Adrenal gland (tissue), 12 donors: ENCODE results near the gene PDHX. TPM values are rescaled to one million over a fixed set of nuclear protein-coding genes. Genes with fewer than 3 reads are reported as not detected.

Source experiments
- DNase-seq, 7 donors: peaks; one replicate each; pipeline ENCODE4 v3.0.0-alpha.2; 2019 to 2020
- H3K27ac ChIP-seq, 5 donors: fragments of 200-600 bp; sonication (generic) in 4 of 5; 1 replicate in 3 of 5; 2 replicates in 2 of 5; pipeline versions ENCODE4 v1.5.1 to v1.8.0; 2016 to 2020; ENCODE audit warnings: mild to moderate bottlenecking in 1 of 5
- H3K27me3 ChIP-seq: fragments of 200-600 bp; 2 replicates; pipeline ENCODE4 v1.8.0; 2021
- H3K36me3 ChIP-seq, 2 donors: fragments of 200-600 bp; replicated peaks in 1 of 2; 1 replicate in 1 of 2; 2 replicates in 1 of 2; pipeline versions ENCODE4 v1.5.1 to v1.8.0; 2018 to 2022
- H3K4me1 ChIP-seq, 2 donors: fragments of 200-600 bp; replicated peaks in 1 of 2; 1 replicate in 1 of 2; 2 replicates in 1 of 2; pipeline versions ENCODE4 v1.5.1 to v1.8.0; 2018 to 2021
- H3K4me3 ChIP-seq, 4 donors: fragments of 200-600 bp; sonication (generic) in 3 of 4; one replicate each; pipeline ENCODE4 v1.5.1; 2016 to 2018
- H3K9me3 ChIP-seq, 3 donors: fragments of 200-600 bp; sonication (generic) in 1 of 3; replicated peaks in 1 of 3; 1 replicate in 2 of 3; 2 replicates in 1 of 3; pipeline versions ENCODE4 v1.5.1 to v1.8.0; 2016 to 2021
- CTCF ChIP-seq, 6 experiments: fragments of 450-650 bp in 4 of 6; fragments of 200-600 bp in 2 of 6; sonication (generic) in 1 of 6; IDR thresholded peaks; 1 replicate in 5 of 6; 2 replicates in 1 of 6; pipeline versions ENCODE4 v1.5.1 to v1.8.0; 2016 to 2021; ENCODE audit warnings: antibody characterized with exemption in 6 of 6, mild to moderate bottlenecking in 2 of 6, moderate library complexity in 1 of 6
- POLR2A ChIP-seq, 2 donors: fragments of 450-650 bp; IDR thresholded peaks; one replicate each; pipeline ENCODE4 v1.6.1; 2017; ENCODE audit warnings: antibody characterized with exemption in 2 of 2, mild to moderate bottlenecking in 2 of 2, moderate library complexity in 1 of 2
- WGBS, 4 donors: extraction: QIAGEN DNeasy Blood & Tissue Kit in 2 of 4; methylation state at CpG; one replicate each; pipeline versions ENCODE4 v1.1.5 to v1.1.7; 2013 to 2017; 5-methylcytosine and 5-hydroxymethylcytosine counted together
- intact Hi-C, 2 donors: fragments of 100-400 bp; cut with DNase I; formaldehyde crosslinking; loops; one replicate each; pipeline versions ENCODE4 v1.14.1 to v1.15.0; 2022 to 2023
- polyA plus RNA-seq, 3 donors: library from polyadenylated mRNA; stranded (reverse); fragments of 200-250 nt in 2 of 3; fragments of 350-450 nt in 1 of 3; fragmentation: Illumina TruSeq in 1 of 3; extraction: RNeasy Lipid Tissue Mini Kit (QIAGEN cat#74804) in 1 of 3; gene quantifications; one replicate each; pipeline ENCODE4 v1.2.3, GENCODE V29; 2013 to 2014
- total RNA-seq, 9 donors: library from RNA; depleted of rRNA in 4 of 9; stranded (reverse); fragments of >200 nt in 4 of 9; fragments of 120-200 nt in 1 of 9; fragmentation: NEBNext Ultra II Directional in 1 of 9; extraction: Animal tissue kit (Norgen Biotek cat#: 25700) in 1 of 9; gene quantifications; one replicate each; pipeline versions ENCODE4 v1.1.0 to v1.2.4, GENCODE V29; 2013 to 2023
- donor health status: healthy with polysubstance abuse.
- donor health status: Bipolar disorder and iron deficiency.
- donor health status: DM: yes; HTN: yes; CAD: no.
- donor health status: DM: no; HTN: no; CAD: no.
- donor health status: DM: no; HTN: no; CAD: no.
- donor health status: DM: yes; HTN: yes; CAD: no.

Gene PDHX
- total and polyA plus RNA-seq, 12 donors: 13.9 to 98.4 (median 45.6) TPM

- Histone ChIP-seq H3K4me3 (no peak overlapping the region), H3K36me3 (no peaks in the 10 kb centered on the region), H3K27me3 (no peaks in the 10 kb centered on the region), H3K9me3 (no peaks in the 10 kb centered on the region), H3K4me1 (peaks cover 0 to under 1% of the 10 kb centered on the region in 2 donors), H3K27ac (no peak overlapping the region)
- TF ChIP-seq CTCF (IDR thresholded peaks at IDR 0.05) (no peak), POLR2A (IDR thresholded peaks at IDR 0.05) (no peak)
- 79 to 83% (median 80%) methylated on average over 12 of the region's 12 CpGs for WGBS, 4 donors
- intact Hi-C loops: no loop called here
- DNase-seq: no peak
Measured at GRCh38 chr11:35040221-35040942, 124.0 kb downstream of the PDHX start.

- TF ChIP-seq CTCF (IDR thresholded peaks at IDR 0.05) (no peak), POLR2A (IDR thresholded peaks at IDR 0.05) (no peak)
- peaks cover 0 to 6% of the 10 kb centered on the region in 2 donors for H3K4me1 ChIP-seq
- intact Hi-C loops: no loop called here
- no peaks in the 10 kb centered on the region for H3K9me3 ChIP-seq
- no peaks in the 10 kb centered on the region for H3K27me3 ChIP-seq
- no peak overlapping the region for H3K4me3 ChIP-seq
- WGBS, 4 donors: 86 to 92% (median 89%) methylated on average over 4 of the region's 4 CpGs
- H3K36me3 ChIP-seq: no peaks in the 10 kb centered on the region
- no peak overlapping the region for H3K27ac ChIP-seq
- DNase-seq: no peak
Measured at GRCh38 chr11:35041070-35041554, 124.7 kb downstream of the PDHX start.

GRCh38 chr11:35042224-35042623 is 125.8 kb downstream of the PDHX start:
- TF ChIP-seq CTCF (IDR thresholded peaks at IDR 0.05): no peak
- no peak for TF ChIP-seq POLR2A (IDR thresholded peaks at IDR 0.05)
- Histone ChIP-seq H3K27ac (no peak overlapping the region), H3K4me3 (no peak overlapping the region), H3K4me1 (peaks cover 0 to 6% of the 10 kb centered on the region in 2 donors), H3K27me3 (no peaks in the 10 kb centered on the region), H3K9me3 (no peaks in the 10 kb centered on the region), H3K36me3 (no peaks in the 10 kb centered on the region)
- DNase-seq: no peak
- intact Hi-C loops: no loop called here

- no peak for DNase-seq
- peaks cover 0 to 6% of the 10 kb centered on the region in 2 donors for H3K4me1 ChIP-seq
- no peak for TF ChIP-seq POLR2A (IDR thresholded peaks at IDR 0.05)
- TF ChIP-seq CTCF (IDR thresholded peaks at IDR 0.05): no peak
- H3K9me3 ChIP-seq: no peaks in the 10 kb centered on the region
- H3K4me3 ChIP-seq: no peak overlapping the region
- WGBS, 4 donors: 76 to 87% (median 79%) methylated on average over 3 of the region's 3 CpGs
- H3K36me3 ChIP-seq: no peaks in the 10 kb centered on the region
- intact Hi-C loops: no loop called here
- H3K27ac ChIP-seq: no peak overlapping the region
- no peaks in the 10 kb centered on the region for H3K27me3 ChIP-seq
Measured at GRCh38 chr11:35042913-35043312, 126.5 kb downstream of the PDHX start.
